Measurements from ENCODE around the gene BEST3. TPM values are rescaled to one million over a fixed set of nuclear protein-coding genes. Genes with fewer than 3 reads are reported as not detected.
A peak's percentile ranks its signal among the peaks of the same experiment; 100 is the strongest.

BEST3 gene
- total and polyA plus RNA-seq, 4 donors = 0.83 to 2.6 (median 1.9) TPM

DNA sequence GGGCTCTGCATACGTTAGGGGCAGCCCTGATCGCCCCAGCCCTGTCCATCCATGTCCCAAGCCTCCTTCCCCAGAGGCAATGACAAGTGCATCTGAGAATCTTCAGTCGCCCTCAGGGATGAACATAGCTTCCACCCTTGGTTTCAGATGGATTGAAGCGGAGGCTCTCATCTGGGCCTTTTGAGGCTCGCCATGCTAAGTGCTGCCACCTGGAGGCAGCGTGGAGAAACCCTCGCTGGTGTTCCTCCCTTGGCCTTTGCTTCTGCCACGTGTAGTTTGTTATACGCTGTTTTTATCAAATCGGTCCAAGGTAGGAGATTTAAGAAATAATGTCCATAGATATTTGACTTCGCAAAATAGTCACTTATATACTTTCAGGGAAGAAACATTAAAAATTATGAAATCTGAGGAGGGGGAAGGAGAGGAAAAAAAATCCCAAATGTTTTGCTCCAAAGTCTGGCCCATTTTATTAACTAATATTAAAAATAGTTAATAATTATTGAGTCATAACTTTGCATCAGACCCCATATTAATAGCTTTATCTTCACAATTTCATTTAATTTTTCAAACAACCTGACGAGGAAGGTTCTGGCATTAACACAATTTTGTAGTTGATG, 59.6 kb downstream of the BEST3 start:
- DNase-seq (ENCODE audit: low read depth in 4 of 6, low spot score in 6 of 6) = peak in 4 of 6 donors; percentile 7 to 63 (median 34)

DNA sequence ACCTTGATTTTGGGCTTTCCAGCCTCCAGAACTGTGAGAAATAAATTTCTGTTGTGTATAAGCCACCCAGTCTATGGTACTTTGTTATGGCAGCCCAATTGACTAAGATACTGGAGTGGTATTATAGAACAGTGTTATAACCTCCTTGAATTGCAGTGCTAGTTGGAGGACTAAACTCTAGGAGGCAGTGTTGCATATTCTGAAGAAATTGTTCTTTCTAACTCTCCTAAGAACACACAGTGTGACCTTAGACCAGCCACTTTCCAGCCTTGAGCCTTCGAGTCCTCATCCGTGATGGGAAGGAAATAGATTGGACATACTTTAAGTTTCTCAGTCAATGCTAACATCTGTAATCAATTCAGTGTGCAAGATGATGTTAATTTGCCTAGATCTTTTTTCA, 66.0 kb downstream of the BEST3 start:
- DNase-seq (ENCODE audit: low read depth in 4 of 6, low spot score in 6 of 6) = no peak
- no peaks in the 10 kb centered on the region for H3K36me3 ChIP-seq (ENCODE audit: control insufficient read depth, insufficient read depth, low read length)
- H3K27ac ChIP-seq (ENCODE audit: low read depth, low read length) = no peak overlapping the region
- WGBS (ENCODE audit: insufficient coverage) = no CpG with 5 or more reads among the region's 2 CpGs
- H3K9me3 ChIP-seq (ENCODE audit: control insufficient read depth, insufficient read depth, low read length) = no peaks in the 10 kb centered on the region
- no peaks in the 10 kb centered on the region for H3K4me1 ChIP-seq (ENCODE audit: control insufficient read depth, insufficient read depth, low read length)
- no peaks in the 10 kb centered on the region for H3K27me3 ChIP-seq (ENCODE audit: control insufficient read depth, insufficient read depth, low read length)
- no peak overlapping the region for H3K4me3 ChIP-seq (ENCODE audit: low read depth, low read length)

More for the DNA sequence above, 59.6 kb downstream of the BEST3 start:
- WGBS (ENCODE audit: insufficient coverage) = 37% methylated on average over 7 of the region's 12 CpGs
- no peaks in the 10 kb centered on the region for H3K36me3 ChIP-seq (ENCODE audit: control insufficient read depth, insufficient read depth, low read length)
- H3K27me3 ChIP-seq (ENCODE audit: control insufficient read depth, insufficient read depth, low read length) = no peaks in the 10 kb centered on the region
- no peaks in the 10 kb centered on the region for H3K9me3 ChIP-seq (ENCODE audit: control insufficient read depth, insufficient read depth, low read length)
- no peak overlapping the region for H3K27ac ChIP-seq (ENCODE audit: low read depth, low read length)
- H3K4me1 ChIP-seq (ENCODE audit: control insufficient read depth, insufficient read depth, low read length) = no peaks in the 10 kb centered on the region
- no peak overlapping the region for H3K4me3 ChIP-seq (ENCODE audit: low read depth, low read length)

DNA sequence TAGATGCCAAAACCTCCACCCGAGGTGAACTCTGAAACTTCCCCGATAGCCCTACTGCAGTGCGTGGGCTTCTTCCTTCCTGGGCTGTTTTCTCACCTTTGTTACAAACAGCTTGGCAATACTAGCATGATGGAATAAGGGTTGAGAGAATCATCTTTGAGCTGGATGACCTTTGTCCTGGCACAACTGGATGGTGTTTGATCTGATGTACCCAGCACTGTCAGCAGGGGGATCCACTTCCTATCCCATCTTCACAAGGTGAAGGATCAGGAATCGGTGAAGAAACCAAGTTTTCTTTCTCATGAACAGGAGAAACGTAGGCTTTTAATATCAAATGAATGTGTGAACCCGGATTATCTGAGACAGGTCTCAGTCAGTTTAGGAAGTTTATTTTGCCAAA, 68.9 kb downstream of the BEST3 start:
- Histone ChIP-seq H3K4me3 (ENCODE audit: low read depth, low read length) (no peak overlapping the region), H3K36me3 (ENCODE audit: control insufficient read depth, insufficient read depth, low read length) (no peaks in the 10 kb centered on the region), H3K27ac (ENCODE audit: low read depth, low read length) (no peak overlapping the region), H3K4me1 (ENCODE audit: control insufficient read depth, insufficient read depth, low read length) (no peaks in the 10 kb centered on the region), H3K27me3 (ENCODE audit: control insufficient read depth, insufficient read depth, low read length) (no peaks in the 10 kb centered on the region), H3K9me3 (ENCODE audit: control insufficient read depth, insufficient read depth, low read length) (no peaks in the 10 kb centered on the region)
- DNase-seq (ENCODE audit: low read depth in 4 of 6, low spot score in 6 of 6) = no peak
- 87% methylated on average over 6 of the region's 6 CpGs for WGBS (ENCODE audit: insufficient coverage)

DNA sequence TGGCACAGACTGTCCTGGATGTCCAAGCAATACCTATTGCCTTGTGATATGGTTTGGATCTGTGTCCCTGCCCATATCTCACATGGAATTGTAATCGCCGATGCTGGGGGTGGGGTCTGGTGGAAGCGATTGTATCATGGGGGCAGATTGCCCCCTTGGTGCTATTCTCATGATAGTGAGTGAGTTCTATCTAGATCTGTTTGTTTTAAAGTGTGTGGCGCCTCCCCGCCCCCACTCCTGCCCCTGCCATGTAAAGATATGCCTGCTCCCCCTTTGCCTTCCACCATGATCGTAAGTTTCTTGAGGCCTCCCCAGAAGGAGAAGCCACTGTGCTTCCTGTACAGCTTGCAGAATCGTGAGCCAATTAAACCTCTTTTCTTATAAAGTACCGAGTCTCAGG, 71.6 kb downstream of the BEST3 start:
- Histone ChIP-seq H3K27ac (ENCODE audit: low read depth, low read length) (no peak overlapping the region), H3K4me3 (ENCODE audit: low read depth, low read length) (no peak overlapping the region), H3K36me3 (ENCODE audit: control insufficient read depth, insufficient read depth, low read length) (no peaks in the 10 kb centered on the region), H3K9me3 (ENCODE audit: control insufficient read depth, insufficient read depth, low read length) (no peaks in the 10 kb centered on the region), H3K27me3 (ENCODE audit: control insufficient read depth, insufficient read depth, low read length) (no peaks in the 10 kb centered on the region), H3K4me1 (ENCODE audit: control insufficient read depth, insufficient read depth, low read length) (no peaks in the 10 kb centered on the region)
- no peak for DNase-seq (ENCODE audit: low read depth in 4 of 6, low spot score in 6 of 6)
- WGBS (ENCODE audit: insufficient coverage) = 50% methylated on average over 2 of the region's 8 CpGs

DNA sequence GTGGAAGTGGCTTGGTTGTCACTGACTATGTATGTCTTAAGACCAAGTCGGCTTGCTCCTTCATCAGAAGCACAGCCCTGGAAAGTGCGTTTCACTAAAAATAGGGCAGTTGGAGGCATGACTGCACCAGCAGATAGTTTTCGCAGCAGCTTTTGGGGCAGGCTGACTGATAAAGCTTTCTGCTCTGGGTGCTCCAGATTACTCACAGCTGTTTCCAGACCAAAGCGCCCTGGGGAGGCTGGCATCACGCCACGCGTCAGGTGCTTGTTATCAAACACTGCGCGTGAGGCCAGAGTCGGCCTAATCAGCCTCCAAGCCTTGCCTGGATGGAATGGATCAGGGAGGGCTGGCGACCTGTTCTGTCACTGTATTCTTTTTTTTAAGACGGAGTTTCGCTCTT, 75.1 kb downstream of the BEST3 start:
- 89% methylated on average over 13 of the region's 13 CpGs for WGBS (ENCODE audit: insufficient coverage)
- Histone ChIP-seq H3K4me1 (ENCODE audit: control insufficient read depth, insufficient read depth, low read length) (no peaks in the 10 kb centered on the region), H3K9me3 (ENCODE audit: control insufficient read depth, insufficient read depth, low read length) (no peaks in the 10 kb centered on the region), H3K4me3 (ENCODE audit: low read depth, low read length) (no peak overlapping the region), H3K27ac (ENCODE audit: low read depth, low read length) (no peak overlapping the region), H3K27me3 (ENCODE audit: control insufficient read depth, insufficient read depth, low read length) (no peaks in the 10 kb centered on the region), H3K36me3 (ENCODE audit: control insufficient read depth, insufficient read depth, low read length) (no peaks in the 10 kb centered on the region)
- DNase-seq (ENCODE audit: low read depth in 4 of 6, low spot score in 6 of 6) = peak in 1 of 6 donors; percentile 28

DNA sequence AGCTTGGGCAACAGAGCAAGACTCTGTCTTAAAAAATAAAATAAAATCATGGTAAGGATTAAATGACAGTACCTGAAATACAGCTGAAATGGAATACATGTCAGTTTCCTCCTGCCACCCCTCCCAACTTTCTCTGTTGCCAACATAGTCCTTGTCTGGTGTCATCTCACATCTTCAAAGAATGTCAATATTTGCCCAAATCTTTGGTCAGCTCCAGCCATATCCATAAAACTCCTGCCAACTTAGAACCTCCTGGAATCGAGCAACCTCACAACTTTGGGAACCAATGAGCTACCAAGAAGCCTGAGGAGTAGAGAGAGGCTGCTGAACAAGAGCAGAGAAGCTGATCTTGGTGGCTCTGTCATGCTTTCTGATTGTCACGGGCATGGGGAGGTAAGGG, 77.6 kb downstream of the BEST3 start:
- no peaks in the 10 kb centered on the region for H3K4me1 ChIP-seq (ENCODE audit: control insufficient read depth, insufficient read depth, low read length)
- no peaks in the 10 kb centered on the region for H3K27me3 ChIP-seq (ENCODE audit: control insufficient read depth, insufficient read depth, low read length)
- H3K36me3 ChIP-seq (ENCODE audit: control insufficient read depth, insufficient read depth, low read length) = no peaks in the 10 kb centered on the region
- no peaks in the 10 kb centered on the region for H3K9me3 ChIP-seq (ENCODE audit: control insufficient read depth, insufficient read depth, low read length)
- no peak overlapping the region for H3K4me3 ChIP-seq (ENCODE audit: low read depth, low read length)
- no peak overlapping the region for H3K27ac ChIP-seq (ENCODE audit: low read depth, low read length)
- DNase-seq (ENCODE audit: low read depth in 4 of 6, low spot score in 6 of 6) = no peak
- 100% methylated on average over 1 of the region's 2 CpGs for WGBS (ENCODE audit: insufficient coverage)

DNA sequence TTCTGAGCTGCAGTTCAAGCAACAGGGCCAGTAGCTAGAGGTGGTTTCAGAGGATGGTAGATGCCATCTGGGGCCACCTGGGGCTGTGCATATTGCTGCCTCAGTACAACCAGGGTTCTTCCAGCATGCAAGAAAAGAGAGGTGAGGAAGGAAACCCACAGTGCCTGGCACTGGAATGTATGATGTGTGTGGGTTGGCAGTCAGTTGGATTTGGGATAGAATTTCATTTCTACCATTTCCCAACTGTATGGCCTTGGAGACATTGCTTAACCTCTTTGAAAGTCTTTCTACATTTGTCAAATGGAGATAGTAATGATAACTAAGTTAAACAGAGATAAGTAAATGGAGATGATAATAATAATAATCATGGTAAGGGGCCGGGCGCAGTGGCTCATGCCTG, 78.2 kb downstream of the BEST3 start:
- WGBS (ENCODE audit: insufficient coverage) = 95% methylated on average over 2 of the region's 2 CpGs

DNA sequence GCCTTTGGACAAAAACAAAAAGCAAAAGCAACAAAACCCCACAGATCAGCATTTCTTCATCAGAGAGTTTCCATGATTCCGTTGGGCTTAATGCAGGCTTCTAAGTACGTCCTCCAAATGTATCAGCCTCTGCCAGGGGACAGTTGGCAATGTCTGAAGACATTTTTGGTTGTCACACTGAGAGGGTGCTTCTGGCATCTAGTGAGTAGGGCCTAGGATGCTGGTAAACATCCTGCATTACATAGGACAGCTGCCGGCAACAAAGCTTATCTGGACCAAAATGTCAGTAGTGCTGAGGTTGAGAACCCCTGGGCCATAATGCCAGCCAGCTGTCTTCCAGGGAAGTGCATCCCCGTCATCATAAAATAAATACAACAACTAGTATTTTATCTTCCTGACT, 79.0 kb downstream of the BEST3 start:
- WGBS (ENCODE audit: insufficient coverage) = 80% methylated on average over 1 of the region's 4 CpGs
- H3K9me3 ChIP-seq (ENCODE audit: control insufficient read depth, insufficient read depth, low read length) = no peaks in the 10 kb centered on the region
- H3K27ac ChIP-seq (ENCODE audit: low read depth, low read length) = no peak overlapping the region
- H3K27me3 ChIP-seq (ENCODE audit: control insufficient read depth, insufficient read depth, low read length) = no peaks in the 10 kb centered on the region
- DNase-seq (ENCODE audit: low read depth in 4 of 6, low spot score in 6 of 6) = no peak
- no peaks in the 10 kb centered on the region for H3K4me1 ChIP-seq (ENCODE audit: control insufficient read depth, insufficient read depth, low read length)
- no peak overlapping the region for H3K4me3 ChIP-seq (ENCODE audit: low read depth, low read length)
- no peaks in the 10 kb centered on the region for H3K36me3 ChIP-seq (ENCODE audit: control insufficient read depth, insufficient read depth, low read length)

More for the DNA sequence above, 78.2 kb downstream of the BEST3 start:
- no peak overlapping the region for H3K27ac ChIP-seq (ENCODE audit: low read depth, low read length)
- H3K4me1 ChIP-seq (ENCODE audit: control insufficient read depth, insufficient read depth, low read length) = no peaks in the 10 kb centered on the region
- no peaks in the 10 kb centered on the region for H3K27me3 ChIP-seq (ENCODE audit: control insufficient read depth, insufficient read depth, low read length)
- no peak overlapping the region for H3K4me3 ChIP-seq (ENCODE audit: low read depth, low read length)
- DNase-seq (ENCODE audit: low read depth in 4 of 6, low spot score in 6 of 6) = no peak
- no peaks in the 10 kb centered on the region for H3K36me3 ChIP-seq (ENCODE audit: control insufficient read depth, insufficient read depth, low read length)
- H3K9me3 ChIP-seq (ENCODE audit: control insufficient read depth, insufficient read depth, low read length) = no peaks in the 10 kb centered on the region

DNA sequence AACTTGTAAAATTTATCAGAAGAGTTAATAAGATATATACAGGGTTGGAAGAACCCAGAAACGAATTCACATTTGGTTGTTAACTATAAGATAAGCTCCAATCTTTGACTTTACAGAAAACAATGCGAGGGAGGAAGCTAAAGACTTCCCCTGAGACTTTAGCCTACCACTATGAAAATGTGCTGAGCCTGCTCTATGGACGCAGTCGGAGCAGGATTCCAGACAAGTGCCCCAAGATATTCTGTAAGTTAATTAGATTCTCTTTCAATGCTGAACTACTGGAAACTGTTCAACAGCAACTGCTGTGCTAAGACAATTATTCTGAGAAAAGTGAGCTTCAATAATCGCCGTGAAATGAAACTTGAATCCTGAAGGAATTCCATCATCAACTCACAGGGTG, 80.1 kb downstream of the BEST3 start:
- Histone ChIP-seq H3K27ac (ENCODE audit: low read depth, low read length) (no peak overlapping the region), H3K27me3 (ENCODE audit: control insufficient read depth, insufficient read depth, low read length) (no peaks in the 10 kb centered on the region), H3K36me3 (ENCODE audit: control insufficient read depth, insufficient read depth, low read length) (no peaks in the 10 kb centered on the region), H3K4me3 (ENCODE audit: low read depth, low read length) (no peak overlapping the region), H3K9me3 (ENCODE audit: control insufficient read depth, insufficient read depth, low read length) (no peaks in the 10 kb centered on the region), H3K4me1 (ENCODE audit: control insufficient read depth, insufficient read depth, low read length) (no peaks in the 10 kb centered on the region)
- peak in 2 of 6 donors; percentile 15 to 69 for DNase-seq (ENCODE audit: low read depth in 4 of 6, low spot score in 6 of 6)
- 33% methylated on average over 2 of the region's 6 CpGs for WGBS (ENCODE audit: insufficient coverage)

DNA sequence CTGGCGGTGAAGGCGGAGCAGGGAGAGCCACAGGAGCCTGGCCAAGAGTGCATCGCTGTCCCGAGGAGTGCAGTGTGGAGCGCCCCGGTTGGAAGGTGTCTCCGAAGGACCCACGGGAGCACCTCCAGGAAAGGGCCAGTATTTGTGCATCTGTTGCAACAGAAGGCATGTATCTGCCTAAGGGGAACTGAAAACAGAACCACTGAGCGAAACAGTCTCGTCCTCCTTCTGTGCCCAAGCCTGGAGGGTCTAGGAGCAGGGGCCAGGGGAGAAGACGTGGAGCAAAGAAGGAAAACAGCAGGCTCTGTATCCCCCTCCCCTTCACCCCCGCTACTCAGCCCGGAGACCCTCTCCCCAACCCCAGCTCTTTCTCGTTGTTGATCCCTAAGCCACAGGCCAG, 83.1 kb downstream of the BEST3 start:
- WGBS (ENCODE audit: insufficient coverage) = 74% methylated on average over 10 of the region's 14 CpGs
- Histone ChIP-seq H3K9me3 (ENCODE audit: control insufficient read depth, insufficient read depth, low read length) (no peaks in the 10 kb centered on the region), H3K4me1 (ENCODE audit: control insufficient read depth, insufficient read depth, low read length) (no peaks in the 10 kb centered on the region), H3K4me3 (ENCODE audit: low read depth, low read length) (no peak overlapping the region), H3K36me3 (ENCODE audit: control insufficient read depth, insufficient read depth, low read length) (no peaks in the 10 kb centered on the region), H3K27me3 (ENCODE audit: control insufficient read depth, insufficient read depth, low read length) (no peaks in the 10 kb centered on the region), H3K27ac (ENCODE audit: low read depth, low read length) (no peak overlapping the region)
- no peak for DNase-seq (ENCODE audit: low read depth in 4 of 6, low spot score in 6 of 6)
